Mesendoderm (in vitro differentiated cells): Measurements from ENCODE around the gene MYT1.
A peak's percentile ranks its signal among the peaks of the same experiment; 100 is the strongest.

ENCODE experiments used
- DNase-seq: peaks from one replicate; pipeline ENCODE4 v3.0.0; 2013
- H2AK5ac ChIP-seq: 2 replicates; pipeline ENCODE4 v1.6.1; 2013; ENCODE audit warnings: low read length, inconsistent platforms
- H2BK120ac ChIP-seq: 2 replicates; pipeline ENCODE4 v1.6.1; 2013; ENCODE audit warnings: low read depth, mild to moderate bottlenecking, low read length, moderate library complexity, mixed read lengths
- H2BK15ac ChIP-seq: replicated peaks from 2 replicates; pipeline ENCODE4 v1.6.1; 2013; ENCODE audit warnings: low read depth, mild to moderate bottlenecking, moderate library complexity
- H2BK5ac ChIP-seq: 2 replicates; pipeline ENCODE4 v1.6.1; 2013; ENCODE audit warnings: low read length, inconsistent platforms
- H3K18ac ChIP-seq: 2 replicates; pipeline ENCODE4 v1.6.1; 2013; ENCODE audit warnings: mild to moderate bottlenecking, low read length, mixed read lengths
- H3K23ac ChIP-seq: one replicate; pipeline ENCODE4 v1.6.1; 2013; ENCODE audit warnings: low read length
- H3K27ac ChIP-seq: 2 replicates; pipeline ENCODE4 v1.5.1; 2013; ENCODE audit warnings: low read depth, mild to moderate bottlenecking, inconsistent platforms, low read length, moderate library complexity
- H3K27me3 ChIP-seq: 2 replicates; pipeline ENCODE4 v1.6.1; 2013; ENCODE audit warnings: low read length, control low read depth, mild to moderate bottlenecking, inconsistent platforms; ENCODE audit not compliant: insufficient read depth, poor library complexity
- H3K36me3 ChIP-seq: 2 replicates; pipeline ENCODE4 v1.6.1; 2013; ENCODE audit warnings: low read length, inconsistent platforms; ENCODE audit not compliant: control insufficient read depth, insufficient read depth
- H3K4ac ChIP-seq: one replicate; pipeline ENCODE4 v1.6.1; 2013; ENCODE audit warnings: low read depth, mild to moderate bottlenecking, low read length, moderate library complexity
- H3K4me1 ChIP-seq: 2 replicates; pipeline ENCODE4 v1.6.1; 2013; ENCODE audit warnings: low read depth, low read length, inconsistent platforms; ENCODE audit not compliant: control insufficient read depth
- H3K4me2 ChIP-seq: 2 replicates; pipeline ENCODE4 v1.6.1; 2013; ENCODE audit warnings: low read length
- H3K4me3 ChIP-seq: 2 replicates; pipeline ENCODE4 v1.5.1; 2013; ENCODE audit warnings: mild to moderate bottlenecking, low read length
- H3K56ac ChIP-seq: one replicate; pipeline ENCODE4 v1.6.1; 2013; ENCODE audit warnings: low read length
- H3K79me1 ChIP-seq: 2 replicates; pipeline ENCODE4 v1.6.1; 2013; ENCODE audit warnings: low read length, inconsistent platforms
- H3K79me2 ChIP-seq: 2 replicates; pipeline ENCODE4 v1.6.1; 2013; ENCODE audit warnings: mild to moderate bottlenecking, low read length; ENCODE audit not compliant: control insufficient read depth, insufficient read depth
- H3K9ac ChIP-seq: 2 replicates; pipeline ENCODE4 v1.6.1; 2013; ENCODE audit warnings: low read length, inconsistent platforms
- H4K5ac ChIP-seq: one replicate; pipeline ENCODE4 v1.6.1; 2013; ENCODE audit warnings: low read length
- H4K8ac ChIP-seq: one replicate; pipeline ENCODE4 v1.6.1; 2013; ENCODE audit warnings: low read depth, mild to moderate bottlenecking, control low read depth, low read length, moderate library complexity
- WGBS: extraction: QIAGEN DNeasy Blood & Tissue Kit; methylation state at CpG from one replicate; pipeline ENCODE4 v1.1.7; 2013; ENCODE audit warnings: low lambda C conversion rate, missing lambda C conversion rate; ENCODE audit not compliant: insufficient coverage; ENCODE audit errors: extremely low coverage; 5-methylcytosine and 5-hydroxymethylcytosine counted together

Gene MYT1

GRCh38 chr20:64159286-64159680, 5.0 kb upstream of the MYT1 start:
- no peak overlapping the region for H4K5ac ChIP-seq
- no peak overlapping the region for H3K23ac ChIP-seq
- no peak overlapping the region for H3K27ac ChIP-seq
- H3K27me3 ChIP-seq, result no peaks in the 10 kb centered on the region
- no peak overlapping the region for H2BK120ac ChIP-seq
- H3K4me3 ChIP-seq, result no peak overlapping the region
- no peak overlapping the region for H2BK15ac ChIP-seq
- peak overlapping the region; percentile 44 for H2BK5ac ChIP-seq
- peak overlapping the region; percentile 50 for H2AK5ac ChIP-seq
- DNase-seq, result no peak
- no peaks in the 10 kb centered on the region for H3K36me3 ChIP-seq
- no peaks in the 10 kb centered on the region for H3K79me1 ChIP-seq
- H4K8ac ChIP-seq, result no peak overlapping the region
- no peak overlapping the region for H3K4me2 ChIP-seq
- peaks cover 10% of the 10 kb centered on the region for H3K4me1 ChIP-seq
- peak overlapping the region; percentile 74 for H3K56ac ChIP-seq
- H3K9ac ChIP-seq, result no peak overlapping the region
- no peaks in the 10 kb centered on the region for H3K79me2 ChIP-seq
- H3K4ac ChIP-seq, result no peak overlapping the region
- no CpG with 5 or more reads among the region's 8 CpGs for WGBS
- H3K18ac ChIP-seq, result no peak overlapping the region

DNA sequence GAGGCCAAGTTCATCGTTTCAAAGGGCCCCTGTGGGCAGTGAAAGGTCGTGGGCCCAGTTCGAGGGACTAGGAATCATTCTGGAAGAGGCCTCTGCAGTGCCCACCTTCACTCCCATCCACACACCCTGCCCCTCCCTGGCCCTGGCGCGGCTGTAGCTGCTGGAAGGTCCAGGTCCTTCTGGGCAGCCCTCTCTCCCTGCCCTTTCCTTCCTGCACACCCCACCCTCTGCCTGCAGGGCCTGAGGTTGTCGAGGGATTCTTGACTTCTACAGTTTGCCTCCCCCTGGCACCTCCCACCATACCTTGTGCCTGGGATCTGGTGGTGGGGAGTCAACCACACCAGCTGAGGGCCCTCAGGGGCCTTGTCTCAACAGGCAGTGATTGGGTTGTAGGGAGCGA, 4.5 kb upstream of the MYT1 start:
- H3K79me2 ChIP-seq, result no peaks in the 10 kb centered on the region
- no peak overlapping the region for H3K4me3 ChIP-seq
- no peak overlapping the region for H2AK5ac ChIP-seq
- H4K5ac ChIP-seq, result no peak overlapping the region
- no peak overlapping the region for H3K23ac ChIP-seq
- H3K4me1 ChIP-seq, result peaks cover 10% of the 10 kb centered on the region
- DNase-seq, result no peak
- no peaks in the 10 kb centered on the region for H3K27me3 ChIP-seq
- no CpG with 5 or more reads among the region's 7 CpGs for WGBS
- H4K8ac ChIP-seq, result no peak overlapping the region
- H3K56ac ChIP-seq, result peak overlapping the region; percentile 74
- H2BK5ac ChIP-seq, result peak overlapping the region; percentile 44
- no peak overlapping the region for H2BK120ac ChIP-seq
- H3K27ac ChIP-seq, result no peak overlapping the region
- H3K4me2 ChIP-seq, result no peak overlapping the region
- no peak overlapping the region for H2BK15ac ChIP-seq
- no peaks in the 10 kb centered on the region for H3K79me1 ChIP-seq
- no peak overlapping the region for H3K18ac ChIP-seq
- H3K36me3 ChIP-seq, result no peaks in the 10 kb centered on the region
- H3K4ac ChIP-seq, result no peak overlapping the region
- peak overlapping the region; percentile 36 for H3K9ac ChIP-seq

- H3K4ac ChIP-seq, result no peak overlapping the region
- H3K79me1 ChIP-seq, result no peaks in the 10 kb centered on the region
- H3K9ac ChIP-seq, result peak overlapping the region; percentile 36
- no peak overlapping the region for H2BK120ac ChIP-seq
- H4K5ac ChIP-seq, result no peak overlapping the region
- peak overlapping the region; percentile 44 for H2BK5ac ChIP-seq
- no peaks in the 10 kb centered on the region for H3K36me3 ChIP-seq
- H3K79me2 ChIP-seq, result no peaks in the 10 kb centered on the region
- H3K18ac ChIP-seq, result no peak overlapping the region
- no peak overlapping the region for H3K23ac ChIP-seq
- no peak overlapping the region for H3K4me2 ChIP-seq
- H3K4me1 ChIP-seq, result peaks cover 10% of the 10 kb centered on the region
- peak overlapping the region; percentile 23 for H3K27ac ChIP-seq
- peak overlapping the region; percentile 74 for H3K56ac ChIP-seq
- peak; percentile 84 for DNase-seq
- H3K4me3 ChIP-seq, result no peak overlapping the region
- H2BK15ac ChIP-seq, result no peak overlapping the region
- H4K8ac ChIP-seq, result no peak overlapping the region
- whole genome bisulfite sequencing, result no CpG with 5 or more reads among the region's 5 CpGs
- H3K27me3 ChIP-seq, result no peaks in the 10 kb centered on the region
- no peak overlapping the region for H2AK5ac ChIP-seq
These were observed 4.1 kb upstream of the MYT1 start for GRCh38 chr20:64160118-64160517.

- H3K27me3 ChIP-seq, result no peaks in the 10 kb centered on the region
- H2BK15ac ChIP-seq, result no peak overlapping the region
- H3K4me3 ChIP-seq, result no peak overlapping the region
- H3K18ac ChIP-seq, result no peak overlapping the region
- DNase-seq, result peak; percentile 88
- H3K4ac ChIP-seq, result no peak overlapping the region
- no peak overlapping the region for H2BK5ac ChIP-seq
- peak overlapping the region; percentile 15 for H3K4me2 ChIP-seq
- peaks cover 10% of the 10 kb centered on the region for H3K4me1 ChIP-seq
- H3K27ac ChIP-seq, result peak overlapping the region; percentile 23
- WGBS, result no CpG with 5 or more reads among the region's 32 CpGs
- H4K5ac ChIP-seq, result no peak overlapping the region
- H4K8ac ChIP-seq, result no peak overlapping the region
- peak overlapping the region; percentile 20 for H3K9ac ChIP-seq
- H2BK120ac ChIP-seq, result no peak overlapping the region
- no peaks in the 10 kb centered on the region for H3K36me3 ChIP-seq
- no peaks in the 10 kb centered on the region for H3K79me2 ChIP-seq
- H3K56ac ChIP-seq, result peak overlapping the region; percentile 68
- H2AK5ac ChIP-seq, result no peak overlapping the region
- H3K23ac ChIP-seq, result no peak overlapping the region
- H3K79me1 ChIP-seq, result no peaks in the 10 kb centered on the region
These were observed 3.5 kb upstream of the MYT1 start for GRCh38 chr20:64160526-64161355.

DNA sequence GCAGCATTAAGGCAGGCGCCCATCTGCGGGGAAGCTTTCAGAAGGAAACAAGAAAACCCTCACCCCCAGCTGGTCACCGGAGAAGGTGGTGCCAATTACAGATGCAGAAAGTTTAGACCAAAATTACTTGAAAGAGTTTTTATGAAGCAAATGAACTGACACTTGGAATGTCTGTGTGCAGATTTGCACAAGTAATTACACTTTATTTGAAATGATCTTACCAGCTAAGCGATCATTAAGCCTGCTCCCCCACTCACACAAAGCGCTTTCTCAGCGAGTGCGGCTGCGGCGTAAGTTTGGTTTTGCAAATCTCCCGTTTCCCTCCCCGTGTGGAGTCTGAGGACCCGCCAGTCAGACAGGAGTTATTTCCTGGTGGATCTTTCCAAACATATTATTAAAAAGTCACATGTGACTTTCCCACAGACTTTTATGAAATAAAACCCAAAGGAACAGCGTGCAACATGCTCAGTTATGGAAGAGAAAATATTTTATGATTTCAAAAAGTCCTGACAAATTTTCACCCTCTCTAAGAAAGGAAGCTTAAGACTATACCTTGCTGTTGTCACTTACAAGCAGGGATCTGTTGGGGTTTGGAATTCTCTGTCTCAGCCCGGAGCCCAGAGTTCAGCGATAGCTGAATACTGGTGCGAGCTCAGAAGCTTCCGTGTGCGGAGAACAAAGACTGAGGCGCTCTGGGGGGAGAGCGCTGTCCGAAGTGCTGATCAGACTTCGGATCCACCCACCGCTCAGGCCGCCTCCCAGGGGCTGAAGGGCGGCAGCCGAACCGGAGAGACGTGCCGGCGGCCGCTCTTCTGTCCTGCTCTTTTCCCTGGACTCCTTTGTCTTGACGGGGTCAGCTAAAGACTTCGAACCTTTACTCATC, 2.7 kb upstream of the MYT1 start:
- no peak overlapping the region for H4K8ac ChIP-seq
- no peaks in the 10 kb centered on the region for H3K79me1 ChIP-seq
- no peak overlapping the region for H4K5ac ChIP-seq
- H3K4me1 ChIP-seq, result peaks cover 10% of the 10 kb centered on the region
- no peak overlapping the region for H3K4me3 ChIP-seq
- no peak overlapping the region for H2AK5ac ChIP-seq
- WGBS, result no CpG with 5 or more reads among the region's 33 CpGs
- no peak overlapping the region for H3K27ac ChIP-seq
- no peaks in the 10 kb centered on the region for H3K79me2 ChIP-seq
- peak overlapping the region; percentile 5 for H3K4me2 ChIP-seq
- H2BK15ac ChIP-seq, result no peak overlapping the region
- H3K36me3 ChIP-seq, result no peaks in the 10 kb centered on the region
- DNase-seq, result peak; percentile 88
- peak overlapping the region; percentile 20 for H3K9ac ChIP-seq
- no peaks in the 10 kb centered on the region for H3K27me3 ChIP-seq
- H2BK120ac ChIP-seq, result no peak overlapping the region
- H3K56ac ChIP-seq, result peak overlapping the region; percentile 3
- no peak overlapping the region for H3K4ac ChIP-seq
- H3K18ac ChIP-seq, result no peak overlapping the region
- H2BK5ac ChIP-seq, result no peak overlapping the region
- no peak overlapping the region for H3K23ac ChIP-seq
